Nephron (organoid): ENCODE measurements around the gene MRPS11.

ENCODE experiments used
- H3K27ac Mint-ChIP-seq, 3 experiments: 2 replicates each; pipeline ENCODE4 v1.8.0; 2020; ENCODE audit warnings: mixed read lengths in 3 of 3, mild to moderate bottlenecking in 2 of 3, moderate library complexity in 1 of 3
- H3K27me3 Mint-ChIP-seq: 2 replicates; pipeline ENCODE4 v1.8.0; 2021; ENCODE audit warnings: low read depth, mild to moderate bottlenecking, moderate library complexity, mixed read lengths
- H3K36me3 Mint-ChIP-seq: 2 replicates; pipeline ENCODE4 v1.8.0; 2020; ENCODE audit warnings: low read depth, mixed read lengths
- H3K4me1 Mint-ChIP-seq: 2 replicates; pipeline ENCODE4 v1.8.0; 2020; ENCODE audit warnings: mixed read lengths
- H3K4me3 Mint-ChIP-seq, 3 experiments: 2 replicates each; pipeline ENCODE4 v1.8.0; 2020; ENCODE audit warnings: mild to moderate bottlenecking in 3 of 3, mixed read lengths in 3 of 3, moderate library complexity in 2 of 3
- H3K9me3 Mint-ChIP-seq: 2 replicates; pipeline ENCODE4 v1.8.0; 2020; ENCODE audit warnings: mixed read lengths
- TF ChIP-seq, protein P1 (sequence below), 3 experiments: fragments of 200-600 bp; sonication (generic); IDR thresholded peaks; one replicate each; pipeline ENCODE4 v1.5.0; 2021; ENCODE audit warnings: antibody characterized with exemption in 3 of 3; ENCODE audit not compliant: unreplicated experiment in 3 of 3

Gene MRPS11

DNA sequence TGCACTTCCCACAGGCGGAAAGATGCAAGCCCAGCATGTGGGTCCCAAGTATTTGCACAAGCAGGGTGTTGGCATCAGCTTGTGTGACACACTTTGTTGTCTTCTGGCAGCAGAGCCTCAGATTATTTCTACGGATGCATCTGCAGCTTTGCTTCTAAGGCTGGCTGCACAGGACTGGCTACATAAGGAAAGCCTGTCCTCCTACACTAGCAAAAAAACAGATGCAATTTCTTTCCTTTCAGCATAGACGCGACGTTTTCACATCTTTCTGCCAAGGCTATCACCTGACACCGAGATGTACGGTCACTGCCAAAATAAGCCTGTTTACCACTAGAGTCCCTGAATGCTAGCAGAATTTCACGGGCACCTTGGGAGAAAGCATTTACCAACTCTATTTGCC lies 13.5 kb downstream of the MRPS11 start:
- TF ChIP-seq, protein P1, sequence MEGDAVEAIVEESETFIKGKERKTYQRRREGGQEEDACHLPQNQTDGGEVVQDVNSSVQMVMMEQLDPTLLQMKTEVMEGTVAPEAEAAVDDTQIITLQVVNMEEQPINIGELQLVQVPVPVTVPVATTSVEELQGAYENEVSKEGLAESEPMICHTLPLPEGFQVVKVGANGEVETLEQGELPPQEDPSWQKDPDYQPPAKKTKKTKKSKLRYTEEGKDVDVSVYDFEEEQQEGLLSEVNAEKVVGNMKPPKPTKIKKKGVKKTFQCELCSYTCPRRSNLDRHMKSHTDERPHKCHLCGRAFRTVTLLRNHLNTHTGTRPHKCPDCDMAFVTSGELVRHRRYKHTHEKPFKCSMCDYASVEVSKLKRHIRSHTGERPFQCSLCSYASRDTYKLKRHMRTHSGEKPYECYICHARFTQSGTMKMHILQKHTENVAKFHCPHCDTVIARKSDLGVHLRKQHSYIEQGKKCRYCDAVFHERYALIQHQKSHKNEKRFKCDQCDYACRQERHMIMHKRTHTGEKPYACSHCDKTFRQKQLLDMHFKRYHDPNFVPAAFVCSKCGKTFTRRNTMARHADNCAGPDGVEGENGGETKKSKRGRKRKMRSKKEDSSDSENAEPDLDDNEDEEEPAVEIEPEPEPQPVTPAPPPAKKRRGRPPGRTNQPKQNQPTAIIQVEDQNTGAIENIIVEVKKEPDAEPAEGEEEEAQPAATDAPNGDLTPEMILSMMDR (IDR thresholded peaks at IDR 0.05; ENCODE audit: unreplicated experiment in 3 of 3) = no peak
- Mint-ChIP-seq H3K27me3 (no peaks in the 10 kb centered on the region), H3K4me3 (no peak overlapping the region), H3K4me1 (peaks cover 51% of the 10 kb centered on the region), H3K27ac (no peak overlapping the region), H3K36me3 (peaks cover 15% of the 10 kb centered on the region), H3K9me3 (no peaks in the 10 kb centered on the region)

DNA sequence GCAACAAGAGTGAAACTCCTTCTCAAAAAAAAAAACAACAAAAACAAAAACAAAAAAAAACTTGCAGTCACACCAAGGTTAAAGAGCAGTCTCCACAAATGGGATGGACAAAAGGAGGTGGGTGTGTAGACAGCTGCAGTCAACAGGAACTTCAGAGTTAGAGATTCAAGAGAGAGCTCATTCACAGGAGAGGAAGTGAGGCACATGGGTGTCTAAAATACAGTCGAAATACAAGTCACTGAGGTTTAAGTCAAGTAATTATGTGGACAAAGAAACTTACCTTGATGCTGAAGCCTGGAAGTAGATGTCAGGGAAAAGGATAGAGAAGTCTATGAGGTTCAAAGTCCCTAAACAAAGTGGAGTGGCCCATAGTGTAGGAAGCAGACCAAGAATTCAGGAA lies 14.8 kb downstream of the MRPS11 start:
- no peaks in the 10 kb centered on the region for H3K9me3 Mint-ChIP-seq
- peak overlapping the region in 1 of 3 experiments; percentile 4 for H3K27ac Mint-ChIP-seq
- peaks cover 58% of the 10 kb centered on the region for H3K4me1 Mint-ChIP-seq
- H3K36me3 Mint-ChIP-seq = peaks cover 8% of the 10 kb centered on the region
- TF ChIP-seq, protein P1 (IDR thresholded peaks at IDR 0.05; ENCODE audit: unreplicated experiment in 3 of 3) = no peak
- no peaks in the 10 kb centered on the region for H3K27me3 Mint-ChIP-seq
- H3K4me3 Mint-ChIP-seq = peak overlapping the region in 1 of 3 experiments; percentile 1

DNA sequence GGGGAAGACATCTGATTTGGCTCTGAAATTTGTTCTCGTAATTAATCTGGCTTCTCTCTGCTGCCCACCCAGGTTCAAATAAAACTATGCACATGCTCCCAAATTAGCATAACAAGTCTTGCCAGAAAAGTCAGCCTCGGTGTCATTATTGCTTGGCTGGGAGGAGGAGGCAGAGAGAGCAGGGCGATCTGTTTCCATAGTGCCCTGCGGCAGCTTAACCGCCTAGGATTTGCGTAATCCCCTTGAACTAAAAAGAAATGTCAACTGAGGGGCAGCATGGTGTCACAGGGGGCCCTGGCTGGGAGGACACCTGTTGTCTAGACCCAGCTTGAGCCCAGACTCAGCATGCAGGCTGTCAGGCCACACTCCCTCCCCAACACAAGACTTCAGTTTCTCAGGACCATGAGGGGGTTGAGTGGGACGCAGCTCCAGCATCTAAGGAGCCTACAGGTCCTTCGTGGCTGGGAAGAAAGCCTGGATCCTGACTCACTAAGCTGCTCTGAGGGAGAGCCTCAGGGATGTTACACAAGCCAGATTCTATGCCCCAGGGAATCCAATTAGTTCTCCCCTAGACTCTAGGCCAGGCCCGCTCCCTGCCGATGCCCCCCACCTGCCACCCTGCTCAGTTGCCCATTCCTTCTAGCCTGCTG lies 17.3 kb downstream of the MRPS11 start:
- Mint-ChIP-seq H3K9me3 (no peaks in the 10 kb centered on the region), H3K4me3 (no peak overlapping the region), H3K27me3 (no peaks in the 10 kb centered on the region), H3K4me1 (peaks cover 71% of the 10 kb centered on the region), H3K27ac (peak overlapping the region in 2 of 3 experiments; percentile 34 to 70), H3K36me3 (peaks cover 5% of the 10 kb centered on the region)
- TF ChIP-seq, protein P1 (IDR thresholded peaks at IDR 0.05; ENCODE audit: unreplicated experiment in 3 of 3) = no peak

DNA sequence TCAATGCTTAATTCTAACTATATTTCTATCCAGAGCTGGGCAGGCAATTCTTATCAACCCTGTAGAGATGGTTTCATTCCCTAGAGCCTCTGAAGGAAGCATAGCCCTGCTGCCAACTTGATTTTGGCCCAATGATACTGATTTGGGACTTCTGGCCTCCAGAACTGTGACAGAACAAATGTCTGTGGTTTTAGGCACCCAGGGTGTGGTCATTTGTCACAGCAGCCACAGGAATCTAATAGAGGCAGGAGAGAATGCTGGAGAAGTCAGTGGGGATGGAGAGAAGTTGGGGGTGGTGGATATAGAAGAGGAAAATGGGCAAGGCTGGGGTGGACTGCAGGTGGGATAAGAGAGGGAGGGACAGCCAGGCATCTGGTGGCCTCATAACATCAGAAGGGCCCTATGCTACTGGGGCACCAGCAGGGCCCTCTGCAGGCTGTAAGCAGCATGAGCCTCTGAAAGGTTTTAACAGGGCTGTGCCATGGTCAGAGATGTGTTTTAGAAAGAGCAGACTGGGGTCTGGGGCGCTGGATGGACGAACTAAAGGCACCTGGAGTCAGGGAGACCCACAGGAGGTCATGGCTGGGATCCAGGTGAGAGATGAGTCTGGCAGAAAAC lies 19.8 kb downstream of the MRPS11 start:
- Mint-ChIP-seq H3K27ac (no peak overlapping the region), H3K9me3 (no peaks in the 10 kb centered on the region), H3K27me3 (no peaks in the 10 kb centered on the region), H3K36me3 (no peaks in the 10 kb centered on the region), H3K4me1 (peaks cover 63% of the 10 kb centered on the region), H3K4me3 (no peak overlapping the region)
- TF ChIP-seq, protein P1 (IDR thresholded peaks at IDR 0.05; ENCODE audit: unreplicated experiment in 3 of 3) = no peak

DNA sequence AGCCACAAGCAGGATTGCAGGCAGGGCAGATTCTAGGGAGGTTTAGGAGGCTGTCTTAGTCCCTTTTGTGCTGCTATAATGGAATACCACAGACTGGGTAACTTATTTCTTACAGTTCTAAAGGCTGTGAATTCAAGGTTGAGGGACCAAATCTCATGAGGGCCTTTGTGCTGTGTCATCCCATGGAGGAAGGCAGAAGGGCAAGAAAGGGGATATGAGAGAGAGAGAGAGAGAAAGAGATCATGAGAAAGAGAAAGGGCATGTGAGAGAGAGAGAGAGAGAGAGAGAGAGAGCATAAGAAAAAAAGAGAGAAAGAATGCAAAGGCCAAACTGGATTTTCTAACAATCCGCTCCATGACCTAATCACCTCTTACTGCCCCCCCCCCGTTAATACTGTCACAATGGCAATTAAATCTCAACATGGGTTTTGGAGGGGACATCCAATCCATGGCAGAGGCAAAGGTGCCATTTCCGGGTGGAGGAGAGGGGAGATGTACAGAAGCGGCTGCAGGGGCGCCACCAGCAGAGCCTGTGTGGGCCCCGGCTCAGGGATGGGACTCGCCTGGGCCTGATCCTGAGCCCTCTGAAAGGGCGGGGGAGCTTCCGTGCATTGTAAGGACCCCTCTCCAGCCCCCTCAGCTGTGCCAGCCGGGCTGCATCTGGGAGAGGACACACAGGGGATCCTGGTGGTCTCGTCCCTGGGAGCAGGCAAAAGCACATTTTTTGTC lies 20.5 kb downstream of the MRPS11 start:
- Mint-ChIP-seq H3K9me3 (no peaks in the 10 kb centered on the region), H3K4me1 (peaks cover 57% of the 10 kb centered on the region), H3K27me3 (no peaks in the 10 kb centered on the region), H3K4me3 (no peak overlapping the region), H3K27ac (no peak overlapping the region), H3K36me3 (no peaks in the 10 kb centered on the region)
- TF ChIP-seq, protein P1 (IDR thresholded peaks at IDR 0.05; ENCODE audit: unreplicated experiment in 3 of 3) = no peak
